ENCODE data around the gene GRM6. TPM values are rescaled to one million over a fixed set of nuclear protein-coding genes. Genes with fewer than 3 reads are reported as not detected.

GRM6 gene
- total and polyA plus RNA-seq, 2 donors from 2014 or later = not detected

DNA sequence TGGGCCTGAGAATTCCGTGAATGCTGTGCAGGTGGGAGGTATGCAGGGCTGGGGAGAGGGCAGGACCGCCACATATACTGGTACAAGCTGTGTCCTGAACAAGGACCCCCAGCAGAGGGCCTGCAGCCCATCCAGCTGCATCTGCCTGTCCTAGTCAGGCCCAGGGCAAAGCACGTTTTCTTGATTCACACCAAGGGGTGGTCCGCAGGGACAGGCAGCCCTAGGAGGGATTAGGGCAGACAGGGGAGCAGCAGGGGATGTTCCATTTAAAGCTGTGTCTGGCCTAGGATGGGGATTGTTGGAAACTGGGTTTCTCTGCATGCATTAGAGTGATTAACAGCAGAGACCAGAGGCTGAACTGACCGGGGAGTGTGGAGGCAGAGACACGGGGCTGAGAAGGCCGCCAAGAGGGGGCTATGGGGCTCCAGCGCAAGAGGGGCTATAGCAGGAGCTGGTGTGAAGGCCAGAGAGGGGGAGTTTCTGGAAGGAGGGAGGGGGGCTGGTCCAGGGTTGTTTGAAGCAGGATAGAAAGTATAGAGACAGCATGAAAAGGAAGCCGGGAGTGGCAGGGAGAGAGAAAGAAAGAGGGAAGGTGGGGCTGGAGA lies 2.7 kb downstream of the GRM6 start:
- Histone ChIP-seq H3K9me3 (ENCODE audit: control insufficient read depth in 2 of 3, insufficient read depth in 1 of 3, low read length in 3 of 3) (peaks cover 0 to 12% (median 5%) of the 10 kb centered on the region in 3 donors), H3K4me3 (ENCODE audit: low read length in 3 of 3) (no peak overlapping the region), H3K4me1 (ENCODE audit: control insufficient read depth in 2 of 3, insufficient read depth in 2 of 3, low read depth in 1 of 3, low read length in 3 of 3) (no peaks in the 10 kb centered on the region), H3K36me3 (ENCODE audit: control insufficient read depth in 2 of 3, insufficient read depth in 3 of 3, low read length in 3 of 3) (no peaks in the 10 kb centered on the region), H3K9ac (ENCODE audit: low read length in 3 of 3) (no peak overlapping the region), H3K27me3 (ENCODE audit: control insufficient read depth, insufficient read depth, low read length) (peaks cover 7% of the 10 kb centered on the region), H3K27ac (ENCODE audit: low read depth in 2 of 2, low read length in 2 of 2) (no peak overlapping the region)
- DNase-seq (no peak), FAIRE-seq (no peak)
- TF ChIP-seq, protein P1, sequence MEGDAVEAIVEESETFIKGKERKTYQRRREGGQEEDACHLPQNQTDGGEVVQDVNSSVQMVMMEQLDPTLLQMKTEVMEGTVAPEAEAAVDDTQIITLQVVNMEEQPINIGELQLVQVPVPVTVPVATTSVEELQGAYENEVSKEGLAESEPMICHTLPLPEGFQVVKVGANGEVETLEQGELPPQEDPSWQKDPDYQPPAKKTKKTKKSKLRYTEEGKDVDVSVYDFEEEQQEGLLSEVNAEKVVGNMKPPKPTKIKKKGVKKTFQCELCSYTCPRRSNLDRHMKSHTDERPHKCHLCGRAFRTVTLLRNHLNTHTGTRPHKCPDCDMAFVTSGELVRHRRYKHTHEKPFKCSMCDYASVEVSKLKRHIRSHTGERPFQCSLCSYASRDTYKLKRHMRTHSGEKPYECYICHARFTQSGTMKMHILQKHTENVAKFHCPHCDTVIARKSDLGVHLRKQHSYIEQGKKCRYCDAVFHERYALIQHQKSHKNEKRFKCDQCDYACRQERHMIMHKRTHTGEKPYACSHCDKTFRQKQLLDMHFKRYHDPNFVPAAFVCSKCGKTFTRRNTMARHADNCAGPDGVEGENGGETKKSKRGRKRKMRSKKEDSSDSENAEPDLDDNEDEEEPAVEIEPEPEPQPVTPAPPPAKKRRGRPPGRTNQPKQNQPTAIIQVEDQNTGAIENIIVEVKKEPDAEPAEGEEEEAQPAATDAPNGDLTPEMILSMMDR (IDR thresholded peaks at IDR 0.05; ENCODE audit: borderline replicate concordance, extremely low read depth, insufficient read depth) = no peak
- intact Hi-C loops (cut with DNase I) = no loop called here

DNA sequence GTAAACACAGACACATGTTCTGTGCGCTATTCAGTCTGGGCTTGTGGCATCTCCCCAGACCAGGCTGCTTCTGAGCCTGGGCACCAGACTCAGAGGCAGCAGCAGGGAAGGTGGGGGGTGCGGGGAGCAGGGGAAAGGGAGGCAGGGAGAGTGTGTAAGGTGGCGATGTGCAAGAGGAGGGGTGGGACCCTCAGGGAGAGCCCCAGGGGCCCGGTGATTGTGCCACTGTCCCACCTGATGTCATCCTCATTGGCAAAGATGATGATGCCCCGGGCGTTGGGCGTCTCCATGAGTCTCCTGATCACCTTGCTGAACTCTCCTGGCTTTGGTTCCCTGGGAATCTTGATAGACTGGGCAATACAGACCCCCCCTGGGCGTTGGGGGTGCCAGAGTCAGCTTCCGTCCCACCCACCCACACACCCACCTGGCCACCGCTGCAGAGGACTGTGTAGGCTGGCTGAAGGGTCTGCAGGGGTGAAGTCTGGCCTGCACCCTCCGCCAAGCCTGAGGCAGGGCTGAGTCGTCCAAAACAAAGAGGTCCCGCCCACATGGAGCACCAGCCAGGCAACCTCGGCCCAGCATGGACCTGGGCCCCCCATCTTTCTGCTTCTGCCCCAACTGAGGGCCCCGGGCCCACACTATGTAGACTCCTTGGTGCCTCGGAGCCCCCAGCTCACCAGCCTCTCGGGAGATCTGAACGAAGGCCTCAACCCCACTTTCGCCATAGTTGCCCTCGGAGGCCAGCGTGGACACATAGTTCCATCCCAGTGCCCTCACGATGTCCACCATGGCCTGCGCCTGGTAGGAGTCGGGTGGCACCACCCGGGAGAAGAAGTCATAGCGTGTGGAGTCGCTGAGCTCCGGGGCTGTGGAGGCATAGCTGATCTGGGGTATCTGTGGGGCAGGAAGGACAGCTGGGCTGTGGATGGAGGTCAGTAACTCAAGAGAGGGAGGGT lies 3.7 kb downstream of the GRM6 start:
- TF ChIP-seq, protein P1 (IDR thresholded peaks at IDR 0.05; ENCODE audit: borderline replicate concordance, extremely low read depth, insufficient read depth) = no peak

DNA sequence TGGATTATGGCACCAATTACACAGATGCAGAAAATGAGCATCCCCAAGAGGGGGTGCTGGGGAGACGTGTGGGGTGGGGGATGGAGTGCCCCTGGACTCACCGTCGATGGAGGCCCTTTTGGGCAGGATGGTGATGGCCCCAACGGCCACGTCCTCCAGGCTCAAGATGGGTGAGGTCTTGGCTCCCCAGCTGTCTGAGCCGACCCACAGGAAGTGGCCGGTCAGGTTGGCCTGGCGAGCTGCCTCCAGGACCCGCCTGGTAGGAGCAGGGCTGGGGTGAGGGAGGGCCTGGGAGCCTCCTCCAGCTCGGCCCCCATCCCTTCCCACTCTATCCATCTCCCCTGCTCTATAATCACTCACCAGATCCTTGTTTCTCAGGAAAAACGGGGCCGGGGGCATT lies 4.6 kb downstream of the GRM6 start:
- Histone ChIP-seq H3K9ac (ENCODE audit: low read length in 3 of 3) (no peak overlapping the region), H3K9me3 (ENCODE audit: control insufficient read depth in 2 of 3, insufficient read depth in 1 of 3, low read length in 3 of 3) (peaks cover 0 to 29% (median 7%) of the 10 kb centered on the region in 3 donors)
- no peak for FAIRE-seq

More for the DNA sequence above, 3.7 kb downstream of the GRM6 start:
- Histone ChIP-seq H3K27ac (ENCODE audit: low read depth in 2 of 2, low read length in 2 of 2) (no peak overlapping the region), H3K9ac (ENCODE audit: low read length in 3 of 3) (no peak overlapping the region), H3K4me3 (ENCODE audit: low read length in 3 of 3) (no peak overlapping the region), H3K36me3 (ENCODE audit: control insufficient read depth in 2 of 3, insufficient read depth in 3 of 3, low read length in 3 of 3) (no peaks in the 10 kb centered on the region), H3K9me3 (ENCODE audit: control insufficient read depth in 2 of 3, insufficient read depth in 1 of 3, low read length in 3 of 3) (peaks cover 0 to 21% (median 7%) of the 10 kb centered on the region in 3 donors), H3K4me1 (ENCODE audit: control insufficient read depth in 2 of 3, insufficient read depth in 2 of 3, low read depth in 1 of 3, low read length in 3 of 3) (no peaks in the 10 kb centered on the region), H3K27me3 (ENCODE audit: control insufficient read depth, insufficient read depth, low read length) (peaks cover 7% of the 10 kb centered on the region)
- no peak for DNase-seq
- FAIRE-seq = no peak
- intact Hi-C loops (cut with DNase I) = no loop called here

More for the DNA sequence above, 4.6 kb downstream of the GRM6 start:
- peaks cover 3% of the 10 kb centered on the region for H3K27me3 ChIP-seq (ENCODE audit: control insufficient read depth, insufficient read depth, low read length)
- DNase-seq = no peak
- intact Hi-C loops (cut with DNase I) = no loop called here
- no peaks in the 10 kb centered on the region for H3K4me1 ChIP-seq (ENCODE audit: control insufficient read depth in 2 of 3, insufficient read depth in 2 of 3, low read depth in 1 of 3, low read length in 3 of 3)
- TF ChIP-seq, protein P1 (IDR thresholded peaks at IDR 0.05; ENCODE audit: borderline replicate concordance, extremely low read depth, insufficient read depth) = no peak
- no peak overlapping the region for H3K27ac ChIP-seq (ENCODE audit: low read depth in 2 of 2, low read length in 2 of 2)
- no peak overlapping the region for H3K4me3 ChIP-seq (ENCODE audit: low read length in 3 of 3)
- H3K36me3 ChIP-seq (ENCODE audit: control insufficient read depth in 2 of 3, insufficient read depth in 3 of 3, low read length in 3 of 3) = no peaks in the 10 kb centered on the region

Data from kidney (tissue), 14 donors.